Mesenchymal stem cell (in vitro differentiated cells and primary cell): ENCODE measurements around the gene PPFIA4.

Source experiments
- DNase-seq: peaks from one replicate; pipeline ENCODE4 v3.0.0-alpha.2; 2013
- H2AFZ ChIP-seq: one replicate; pipeline ENCODE4 v1.6.1; 2013; ENCODE audit warnings: low read depth, mild to moderate bottlenecking, control low read depth, inconsistent platforms, low read length, moderate library complexity
- H2AK5ac ChIP-seq: 2 replicates; pipeline ENCODE4 v1.6.1; 2013; ENCODE audit warnings: low read length, moderate library complexity, mild to moderate bottlenecking, inconsistent platforms; ENCODE audit not compliant: severe bottlenecking
- H2BK120ac ChIP-seq: one replicate; pipeline ENCODE4 v1.6.1; 2013; ENCODE audit warnings: low read depth, mild to moderate bottlenecking, inconsistent platforms, low read length, moderate library complexity
- H2BK12ac ChIP-seq, 2 experiments: one replicate each; pipeline ENCODE4 v1.6.1; 2013; ENCODE audit warnings: inconsistent platforms in 2 of 2, low read length in 2 of 2, mild to moderate bottlenecking in 2 of 2, moderate library complexity in 2 of 2, control low read depth in 1 of 2
- H2BK15ac ChIP-seq: one replicate; pipeline ENCODE4 v1.6.1; 2013; ENCODE audit warnings: mild to moderate bottlenecking, low read depth, inconsistent platforms; ENCODE audit not compliant: poor library complexity, severe bottlenecking
- H2BK5ac ChIP-seq: 2 replicates; pipeline ENCODE4 v1.6.1; 2013; ENCODE audit warnings: low read depth, mild to moderate bottlenecking, low read length, control low read depth, inconsistent platforms; ENCODE audit not compliant: poor library complexity, severe bottlenecking
- H3K14ac ChIP-seq, 2 experiments: one replicate each; pipeline ENCODE4 v1.6.1; 2013; ENCODE audit warnings: inconsistent platforms in 2 of 2, low read length in 2 of 2, control low read depth in 1 of 2, mild to moderate bottlenecking in 1 of 2, moderate library complexity in 1 of 2
- H3K18ac ChIP-seq, 2 experiments: one replicate each; pipeline ENCODE4 v1.6.1; 2013; ENCODE audit warnings: inconsistent platforms in 2 of 2, low read length in 2 of 2, control low read depth in 1 of 2, low read depth in 1 of 2, mild to moderate bottlenecking in 1 of 2
- H3K23ac ChIP-seq, 2 experiments: one replicate each; pipeline ENCODE4 v1.6.1; 2013; ENCODE audit warnings: inconsistent platforms in 2 of 2, low read length in 2 of 2, mild to moderate bottlenecking in 2 of 2, moderate library complexity in 2 of 2, control low read depth in 1 of 2
- H3K27ac ChIP-seq: 2 replicates; pipeline ENCODE4 v1.5.1; 2013; ENCODE audit warnings: mild to moderate bottlenecking, moderate library complexity, low read length, control low read depth, inconsistent platforms; ENCODE audit not compliant: poor library complexity, severe bottlenecking
- H3K27me3 ChIP-seq, 2 experiments: 2 replicates each; pipeline versions ENCODE4 v1.6.1 to v1.7.0; 2013; ENCODE audit warnings: low read length in 2 of 2, mild to moderate bottlenecking in 2 of 2, moderate library complexity in 2 of 2, control low read depth in 1 of 2, inconsistent platforms in 1 of 2; ENCODE audit not compliant: control insufficient read depth in 1 of 2, insufficient read depth in 1 of 2
- H3K36me3 ChIP-seq, 2 experiments: 2 replicates each; pipeline versions ENCODE4 v1.6.1 to v1.7.0; 2013; ENCODE audit warnings: low read length in 2 of 2, control low read depth in 1 of 2, inconsistent platforms in 1 of 2, low read depth in 1 of 2, mild to moderate bottlenecking in 1 of 2; ENCODE audit not compliant: insufficient read depth in 2 of 2, control insufficient read depth in 1 of 2
- H3K4ac ChIP-seq, 2 experiments: one replicate each; pipeline ENCODE4 v1.6.1; 2013; ENCODE audit warnings: inconsistent platforms in 2 of 2, low read length in 2 of 2, mild to moderate bottlenecking in 2 of 2, moderate library complexity in 2 of 2, control low read depth in 1 of 2, low read depth in 1 of 2
- H3K4me1 ChIP-seq: 2 replicates; pipeline ENCODE4 v1.6.1; 2013; ENCODE audit warnings: low read depth, low read length, control low read depth; ENCODE audit not compliant: control insufficient read depth, insufficient read depth
- H3K4me2 ChIP-seq: 2 replicates; pipeline ENCODE4 v1.6.1; 2013; ENCODE audit warnings: low read length, mild to moderate bottlenecking, inconsistent platforms; ENCODE audit not compliant: poor library complexity, severe bottlenecking
- H3K4me3 ChIP-seq, 2 experiments: 2 replicates each; pipeline versions ENCODE4 v1.5.1 to v1.7.0; 2013; ENCODE audit warnings: low read length in 2 of 2, mild to moderate bottlenecking in 2 of 2, control low read depth in 1 of 2, low read depth in 1 of 2; ENCODE audit not compliant: insufficient read depth in 1 of 2
- H3K79me1 ChIP-seq: replicated peaks from 2 replicates; pipeline ENCODE4 v1.6.1; 2013; ENCODE audit warnings: mild to moderate bottlenecking, control low read depth, low read length, inconsistent platforms; ENCODE audit not compliant: poor library complexity, severe bottlenecking
- H3K9ac ChIP-seq: 2 replicates; pipeline ENCODE4 v1.7.0; 2013; ENCODE audit warnings: mild to moderate bottlenecking, low read length, moderate library complexity
- H3K9me3 ChIP-seq: 2 replicates; pipeline ENCODE4 v1.7.0; 2013; ENCODE audit warnings: mild to moderate bottlenecking, low read length; ENCODE audit not compliant: control insufficient read depth
- H4K8ac ChIP-seq: one replicate; pipeline ENCODE4 v1.6.1; 2013; ENCODE audit warnings: inconsistent platforms, mild to moderate bottlenecking, low read length, moderate library complexity
- H4K91ac ChIP-seq: one replicate; pipeline ENCODE4 v1.6.1; 2013; ENCODE audit warnings: mild to moderate bottlenecking, low read length, inconsistent platforms
- WGBS: methylation state at CpG from one replicate; pipeline ENCODE4 v1.1.7; 2013; ENCODE audit warnings: mixed read lengths; 5-methylcytosine and 5-hydroxymethylcytosine counted together

Gene PPFIA4

GRCh38 chr1:203077367-203077766 lies 51.1 kb downstream of the PPFIA4 start:
- 100% methylated on average over 2 of the region's 3 CpGs for WGBS

GRCh38 chr1:203077956-203078355 lies 51.7 kb downstream of the PPFIA4 start:
- H4K8ac ChIP-seq: no peak overlapping the region
- peaks cover 8% of the 10 kb centered on the region for H3K4me1 ChIP-seq
- H3K14ac ChIP-seq: no peak overlapping the region
- 93% methylated on average over 2 of the region's 2 CpGs for WGBS
- H3K9ac ChIP-seq: no peak overlapping the region
- H3K9me3 ChIP-seq: no peaks in the 10 kb centered on the region
- no peak overlapping the region for H2BK12ac ChIP-seq
- no peak overlapping the region for H3K4ac ChIP-seq
- H2AK5ac ChIP-seq: no peak overlapping the region
- H2BK15ac ChIP-seq: no peak overlapping the region
- no peak overlapping the region for H3K18ac ChIP-seq
- no peaks in the 10 kb centered on the region for H3K79me1 ChIP-seq
- no peak overlapping the region for H3K27ac ChIP-seq
- H2BK5ac ChIP-seq: no peak overlapping the region
- H2BK120ac ChIP-seq: no peak overlapping the region
- no peak overlapping the region for H3K4me2 ChIP-seq
- H3K36me3 ChIP-seq: peaks cover 0 to 25% of the 10 kb centered on the region in 2 experiments
- H3K27me3 ChIP-seq: peaks cover 81 to 91% of the 10 kb centered on the region in 2 experiments
- H4K91ac ChIP-seq: no peak overlapping the region
- no peak overlapping the region for H3K23ac ChIP-seq
- no peak overlapping the region for H2AFZ ChIP-seq
- DNase-seq: no peak
- no peak overlapping the region for H3K4me3 ChIP-seq

More at GRCh38 chr1:203077367-203077766, 51.1 kb downstream of the PPFIA4 start:
- H4K91ac ChIP-seq: no peak overlapping the region
- no peak overlapping the region for H2BK12ac ChIP-seq
- no peak overlapping the region for H2AK5ac ChIP-seq
- no peak overlapping the region for H3K4me3 ChIP-seq
- no peak overlapping the region for H4K8ac ChIP-seq
- no peak for DNase-seq
- H2BK5ac ChIP-seq: no peak overlapping the region
- H3K4me2 ChIP-seq: no peak overlapping the region
- no peak overlapping the region for H2AFZ ChIP-seq
- peaks cover 79 to 92% of the 10 kb centered on the region in 2 experiments for H3K27me3 ChIP-seq
- no peaks in the 10 kb centered on the region for H3K79me1 ChIP-seq
- no peak overlapping the region for H3K4ac ChIP-seq
- H3K9me3 ChIP-seq: no peaks in the 10 kb centered on the region
- no peak overlapping the region for H2BK15ac ChIP-seq
- no peak overlapping the region for H3K23ac ChIP-seq
- peaks cover 0 to 28% of the 10 kb centered on the region in 2 experiments for H3K36me3 ChIP-seq
- H3K27ac ChIP-seq: no peak overlapping the region
- no peak overlapping the region for H3K14ac ChIP-seq
- peaks cover 8% of the 10 kb centered on the region for H3K4me1 ChIP-seq
- no peak overlapping the region for H2BK120ac ChIP-seq
- H3K9ac ChIP-seq: no peak overlapping the region
- no peak overlapping the region for H3K18ac ChIP-seq

- Histone ChIP-seq H3K4me2 (no peak overlapping the region), H3K36me3 (peaks cover 0 to 25% of the 10 kb centered on the region in 2 experiments), H4K91ac (no peak overlapping the region), H3K4ac (no peak overlapping the region), H3K23ac (no peak overlapping the region), H2BK120ac (no peak overlapping the region), H3K27me3 (peaks cover 80 to 86% of the 10 kb centered on the region in 2 experiments), H3K18ac (no peak overlapping the region), H2BK12ac (no peak overlapping the region), H2AFZ (no peak overlapping the region), H3K9me3 (no peaks in the 10 kb centered on the region), H2BK5ac (no peak overlapping the region), H3K4me1 (peaks cover 8% of the 10 kb centered on the region), H2BK15ac (no peak overlapping the region), H3K14ac (no peak overlapping the region), H3K79me1 (no peaks in the 10 kb centered on the region), H3K9ac (no peak overlapping the region), H3K27ac (no peak overlapping the region), H2AK5ac (no peak overlapping the region), H3K4me3 (no peak overlapping the region), H4K8ac (no peak overlapping the region)
- no CpG with 5 or more reads among the region's 3 CpGs for WGBS
- no peak for DNase-seq
These were observed 52.2 kb downstream of the PPFIA4 start for GRCh38 chr1:203078478-203078877.

- Histone ChIP-seq H3K4me3 (no peak overlapping the region), H3K23ac (no peak overlapping the region), H2BK12ac (no peak overlapping the region), H2AFZ (no peak overlapping the region), H2BK15ac (no peak overlapping the region), H3K9ac (no peak overlapping the region), H3K4me2 (no peak overlapping the region), H3K27me3 (peaks cover 70 to 80% of the 10 kb centered on the region in 2 experiments), H3K14ac (no peak overlapping the region), H3K9me3 (no peaks in the 10 kb centered on the region), H3K18ac (no peak overlapping the region), H2BK120ac (no peak overlapping the region), H3K79me1 (no peaks in the 10 kb centered on the region), H4K8ac (no peak overlapping the region), H3K36me3 (peaks cover 0 to 25% of the 10 kb centered on the region in 2 experiments), H2BK5ac (no peak overlapping the region), H4K91ac (no peak overlapping the region), H3K27ac (no peak overlapping the region), H3K4ac (no peak overlapping the region), H2AK5ac (no peak overlapping the region), H3K4me1 (peaks cover 6% of the 10 kb centered on the region)
- DNase-seq: no peak
- WGBS: 68% methylated on average over 5 of the region's 5 CpGs
These were observed 54.2 kb downstream of the PPFIA4 start for GRCh38 chr1:203080456-203080855.
